ENCODE data around the gene HIVEP3. TPM values are rescaled to one million over a fixed set of nuclear protein-coding genes. Genes with fewer than 3 reads are reported as not detected.

The HIVEP3 gene
- total RNA-seq, 1 experiment from 2014 or later: 6.0 TPM

- in situ Hi-C loops (cut with HindIII; ENCODE audit: low pct_unique_long_range_greater_than_20kb, low sequenced_read_pairs): no loop called here
- TF ChIP-seq CTCF (IDR thresholded peaks at IDR 0.05) (no peak), REST (IDR thresholded peaks at IDR 0.05; ENCODE audit: insufficient read depth in 1 of 2, low read depth in 2 of 2, low read length in 1 of 2) (no peak), TCF7L2 (IDR thresholded peaks at IDR 0.05; ENCODE audit: low read depth, low read length) (no peak), SIN3A (IDR thresholded peaks at IDR 0.05; ENCODE audit: borderline replicate concordance, insufficient read depth, low read depth, low read length) (no peak), POLR2AphosphoS5 (IDR thresholded peaks at IDR 0.05; ENCODE audit: low read depth, low read length) (no peak)
- Histone ChIP-seq H3K4me3 (ENCODE audit: low read depth in 2 of 2, low read length in 2 of 2) (no peak overlapping the region), H3K4me1 (ENCODE audit: control insufficient read depth, insufficient read depth, low read length) (no peaks in the 10 kb centered on the region), H3K27ac (ENCODE audit: low read length) (no peak overlapping the region), H3K36me3 (ENCODE audit: control insufficient read depth, insufficient read depth, low read length) (no peaks in the 10 kb centered on the region), H3K27me3 (ENCODE audit: control insufficient read depth, insufficient read depth, low read length) (no peaks in the 10 kb centered on the region), H3K9me3 (ENCODE audit: control insufficient read depth, insufficient read depth, low read depth, low read length) (no peaks in the 10 kb centered on the region)
- no TSS peak for BruUV-seq (replicated peaks)
- intact Hi-C loops (cut with micrococcal nuclease; ENCODE audit: unreplicated experiment): no loop called here
- ChIA-PET CTCF (no interaction called here), POLR2A (no interaction called here)
- no peak for ATAC-seq
- DNase-seq (ENCODE audit: low read depth, low spot score): no peak
Observed at GRCh38 chr1:41835485-41835884, 83.2 kb downstream of the HIVEP3 start.

GRCh38 chr1:41833519-41834000 lies 85.2 kb downstream of the HIVEP3 start:
- CTCF ChIA-PET: no interaction called here
- in situ Hi-C loops (cut with HindIII; ENCODE audit: low pct_unique_long_range_greater_than_20kb, low sequenced_read_pairs) (no loop called here), intact Hi-C loops (cut with micrococcal nuclease; ENCODE audit: unreplicated experiment) (no loop called here)
- TF ChIP-seq SIN3A (IDR thresholded peaks at IDR 0.05; ENCODE audit: borderline replicate concordance, insufficient read depth, low read depth, low read length): no peak
- TF ChIP-seq REST (IDR thresholded peaks at IDR 0.05; ENCODE audit: insufficient read depth in 1 of 2, low read depth in 2 of 2, low read length in 1 of 2): no peak
- TF ChIP-seq POLR2AphosphoS5 (IDR thresholded peaks at IDR 0.05; ENCODE audit: low read depth, low read length): no peak
- no peak for TF ChIP-seq TCF7L2 (IDR thresholded peaks at IDR 0.05; ENCODE audit: low read depth, low read length)
- TF ChIP-seq CTCF (IDR thresholded peaks at IDR 0.05): no peak
- Histone ChIP-seq H3K36me3 (ENCODE audit: control insufficient read depth, insufficient read depth, low read length) (no peaks in the 10 kb centered on the region), H3K27me3 (ENCODE audit: control insufficient read depth, insufficient read depth, low read length) (no peaks in the 10 kb centered on the region), H3K27ac (ENCODE audit: low read length) (no peak overlapping the region), H3K9me3 (ENCODE audit: control insufficient read depth, insufficient read depth, low read depth, low read length) (no peaks in the 10 kb centered on the region), H3K4me1 (ENCODE audit: control insufficient read depth, insufficient read depth, low read length) (no peaks in the 10 kb centered on the region), H3K4me3 (ENCODE audit: low read depth in 2 of 2, low read length in 2 of 2) (no peak overlapping the region)
- DNase-seq (ENCODE audit: low read depth, low spot score): no peak
- POLR2A ChIA-PET: no interaction called here
- no peak for ATAC-seq
- BruUV-seq (replicated peaks): no TSS peak

Measured in Panc1 (cell line).